Prostate gland (tissue), 2 donors: Measurements from ENCODE around the gene DDX3X.
"Not testable (repeated sequence)": the region's sequence is repeated elsewhere in the genome, so short reads cannot be mapped to it uniquely, and the experiment has no call there.

Experiments used
- CTCF ChIP-seq, 4 experiments: fragments of 200-600 bp in 2 of 4; fragments of 450-650 bp in 2 of 4; sonication (generic) in 2 of 4; IDR thresholded peaks; 1 replicate in 3 of 4; 2 replicates in 1 of 4; pipeline ENCODE4 v1.5.1; 2016 to 2019; ENCODE audit warnings: antibody characterized with exemption in 4 of 4, mild to moderate bottlenecking in 2 of 4, moderate library complexity in 2 of 4
- POLR2A ChIP-seq: fragments of 450-650 bp; IDR thresholded peaks from one replicate; pipeline ENCODE4 v1.6.1; 2016; ENCODE audit warnings: antibody characterized with exemption, mild to moderate bottlenecking

- TF ChIP-seq POLR2A; CTCF (IDR thresholded peaks at IDR 0.05): not testable (repeated sequence)
Observed at GRCh38 chrX:41316266-41316665, 17.7 kb upstream of the DDX3X start.
